ENCODE measurements around the gene AMMECR1. TPM values are rescaled to one million over a fixed set of nuclear protein-coding genes. Genes with fewer than 3 reads are reported as not detected.

Gene AMMECR1
- total RNA-seq, 1 donor from 2014 or later = 16.1 TPM

- Mint-ChIP-seq H3K36me3 (ENCODE audit: low read depth, unreplicated experiment) (peaks cover 9% of the 10 kb centered on the region), H3K4me3 (ENCODE audit: unreplicated experiment) (no peak overlapping the region), H3K4me1 (ENCODE audit: unreplicated experiment) (peaks cover 5% of the 10 kb centered on the region), H3K9me3 (ENCODE audit: unreplicated experiment) (no peaks in the 10 kb centered on the region), H3K27me3 (ENCODE audit: unreplicated experiment) (no peaks in the 10 kb centered on the region), H3K27ac (ENCODE audit: unreplicated experiment) (no peak overlapping the region)
- TF ChIP-seq CTCF (IDR thresholded peaks at IDR 0.05; ENCODE audit: unreplicated experiment) = no peak
- DNase-seq (ENCODE audit: low spot score) = no peak
Observed at GRCh38 chrX:110228453-110228852, 89.4 kb downstream of the AMMECR1 start.

GRCh38 chrX:110226931-110227330 lies 91.0 kb downstream of the AMMECR1 start:
- Mint-ChIP-seq H3K27ac (ENCODE audit: unreplicated experiment) (no peak overlapping the region), H3K9me3 (ENCODE audit: unreplicated experiment) (no peaks in the 10 kb centered on the region), H3K27me3 (ENCODE audit: unreplicated experiment) (no peaks in the 10 kb centered on the region), H3K36me3 (ENCODE audit: low read depth, unreplicated experiment) (peaks cover 9% of the 10 kb centered on the region), H3K4me1 (ENCODE audit: unreplicated experiment) (peaks cover 5% of the 10 kb centered on the region), H3K4me3 (ENCODE audit: unreplicated experiment) (no peak overlapping the region)
- no peak for DNase-seq (ENCODE audit: low spot score)
- TF ChIP-seq CTCF (IDR thresholded peaks at IDR 0.05; ENCODE audit: unreplicated experiment) = no peak

GRCh38 chrX:110224926-110225617 lies 92.8 kb downstream of the AMMECR1 start:
- Mint-ChIP-seq H3K36me3 (ENCODE audit: low read depth, unreplicated experiment) (no peaks in the 10 kb centered on the region), H3K9me3 (ENCODE audit: unreplicated experiment) (no peaks in the 10 kb centered on the region), H3K27ac (ENCODE audit: unreplicated experiment) (no peak overlapping the region), H3K4me3 (ENCODE audit: unreplicated experiment) (no peak overlapping the region), H3K4me1 (ENCODE audit: unreplicated experiment) (peaks cover 8% of the 10 kb centered on the region), H3K27me3 (ENCODE audit: unreplicated experiment) (no peaks in the 10 kb centered on the region)
- no peak for TF ChIP-seq CTCF (IDR thresholded peaks at IDR 0.05; ENCODE audit: unreplicated experiment)
- no peak for DNase-seq (ENCODE audit: low spot score)

- Mint-ChIP-seq H3K27me3 (ENCODE audit: unreplicated experiment) (no peaks in the 10 kb centered on the region), H3K27ac (ENCODE audit: unreplicated experiment) (no peak overlapping the region), H3K4me3 (ENCODE audit: unreplicated experiment) (no peak overlapping the region), H3K9me3 (ENCODE audit: unreplicated experiment) (no peaks in the 10 kb centered on the region), H3K4me1 (ENCODE audit: unreplicated experiment) (peaks cover 5% of the 10 kb centered on the region), H3K36me3 (ENCODE audit: low read depth, unreplicated experiment) (no peaks in the 10 kb centered on the region)
- DNase-seq (ENCODE audit: low spot score) = no peak
- TF ChIP-seq CTCF (IDR thresholded peaks at IDR 0.05; ENCODE audit: unreplicated experiment) = no peak
Observed at GRCh38 chrX:110222497-110223257, 95.2 kb downstream of the AMMECR1 start.

GRCh38 chrX:110219920-110220319 lies 98.0 kb downstream of the AMMECR1 start:
- H3K27me3 Mint-ChIP-seq (ENCODE audit: unreplicated experiment) = no peaks in the 10 kb centered on the region
- DNase-seq (ENCODE audit: low spot score) = no peak
- peaks cover 10% of the 10 kb centered on the region for H3K4me1 Mint-ChIP-seq (ENCODE audit: unreplicated experiment)

More at GRCh38 chrX:110219920-110220319, 98.0 kb downstream of the AMMECR1 start:
- Mint-ChIP-seq H3K36me3 (ENCODE audit: low read depth, unreplicated experiment) (no peaks in the 10 kb centered on the region), H3K9me3 (ENCODE audit: unreplicated experiment) (no peaks in the 10 kb centered on the region), H3K4me3 (ENCODE audit: unreplicated experiment) (no peak overlapping the region), H3K27ac (ENCODE audit: unreplicated experiment) (no peak overlapping the region)
- no peak for TF ChIP-seq CTCF (IDR thresholded peaks at IDR 0.05; ENCODE audit: unreplicated experiment)
